ENCODE measurements around the gene ZBTB33.

The ZBTB33 gene

DNA sequence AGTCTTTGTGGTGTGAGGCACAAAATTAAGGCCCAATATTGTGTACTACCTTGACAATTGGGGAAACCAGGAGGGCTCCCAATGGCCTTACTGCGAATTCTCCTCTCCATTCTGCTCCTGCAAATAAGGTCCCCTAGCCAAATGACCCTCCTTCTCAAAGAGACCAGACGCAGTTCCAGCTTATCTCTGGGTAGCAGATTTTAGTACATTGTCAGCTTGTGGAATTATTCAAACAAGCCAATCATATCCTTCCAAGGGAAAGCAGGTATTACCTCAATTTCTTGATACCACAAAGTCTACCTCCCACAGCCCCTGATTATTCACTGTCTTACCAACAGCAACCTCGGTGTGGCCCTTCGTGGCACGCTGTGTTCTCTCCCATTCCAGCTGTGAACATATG lies 7.8 kb upstream of the ZBTB33 start:
- Histone ChIP-seq H3K23ac (ENCODE audit: low read length in 2 of 2) (no peak overlapping the region), H2BK5ac (ENCODE audit: low read depth, low read length, poor library complexity, severe bottlenecking) (no peak overlapping the region), H3K4me2 (ENCODE audit: low read length, poor library complexity, severe bottlenecking) (no peak overlapping the region), H3K9me3 (ENCODE audit: control insufficient read depth, low read length) (no peaks in the 10 kb centered on the region), H3K9ac (ENCODE audit: low read length) (no peak overlapping the region), H3K4me1 (ENCODE audit: control insufficient read depth, insufficient read depth, low read depth, low read length) (no peaks in the 10 kb centered on the region), H3K36me3 (ENCODE audit: control insufficient read depth in 1 of 2, insufficient read depth in 2 of 2, low read depth in 1 of 2, low read length in 2 of 2) (no peaks in the 10 kb centered on the region), H3K4ac (ENCODE audit: low read depth in 1 of 2, low read length in 2 of 2) (no peak overlapping the region), H2BK12ac (ENCODE audit: low read length in 2 of 2) (no peak overlapping the region), H3K4me3 (ENCODE audit: insufficient read depth in 1 of 2, low read depth in 1 of 2, low read length in 2 of 2) (no peak overlapping the region), H3K27me3 (ENCODE audit: control insufficient read depth in 1 of 2, insufficient read depth in 1 of 2, low read length in 2 of 2) (no peaks in the 10 kb centered on the region), H4K91ac (ENCODE audit: low read length) (no peak overlapping the region), H2AFZ (ENCODE audit: low read depth, low read length) (no peak overlapping the region), H3K27ac (ENCODE audit: low read length, poor library complexity, severe bottlenecking) (no peak overlapping the region), H2AK5ac (ENCODE audit: low read length, severe bottlenecking) (no peak overlapping the region), H3K79me1 (replicated peaks; ENCODE audit: low read length, poor library complexity, severe bottlenecking) (peaks cover 3% of the 10 kb centered on the region), H2BK15ac (ENCODE audit: low read depth, poor library complexity, severe bottlenecking) (no peak overlapping the region), H3K18ac (ENCODE audit: low read depth in 1 of 2, low read length in 2 of 2) (no peak overlapping the region), H3K14ac (ENCODE audit: low read length in 2 of 2) (no peak overlapping the region), H2BK120ac (ENCODE audit: low read depth, low read length) (no peak overlapping the region), H4K8ac (ENCODE audit: low read length) (no peak overlapping the region)
- no peak for DNase-seq
- WGBS, result 84% methylated on average over 5 of the region's 5 CpGs

DNA sequence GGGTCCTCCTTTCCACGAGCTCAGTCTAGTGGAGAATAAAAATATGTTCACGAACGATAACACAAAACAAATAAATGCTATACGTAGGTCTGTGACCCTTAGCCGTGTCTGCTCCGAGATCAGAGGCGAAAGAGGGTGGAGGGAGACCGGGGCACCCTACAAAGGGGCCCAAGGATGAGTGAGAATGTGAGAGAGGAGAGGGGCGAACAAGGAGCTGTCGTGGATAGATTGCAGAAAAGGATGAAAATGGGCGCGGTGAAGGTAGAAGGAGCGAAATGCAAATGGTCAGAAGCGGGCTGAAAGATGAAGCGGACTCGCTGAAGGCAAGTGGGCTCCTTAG lies 6.2 kb upstream of the ZBTB33 start:
- H3K27me3 ChIP-seq (ENCODE audit: control insufficient read depth in 1 of 2, insufficient read depth in 1 of 2, low read length in 2 of 2), result no peaks in the 10 kb centered on the region
- no peak overlapping the region for H4K8ac ChIP-seq (ENCODE audit: low read length)
- H2AK5ac ChIP-seq (ENCODE audit: low read length, severe bottlenecking), result no peak overlapping the region
- H3K4me1 ChIP-seq (ENCODE audit: control insufficient read depth, insufficient read depth, low read depth, low read length), result no peaks in the 10 kb centered on the region
- H3K79me1 ChIP-seq (replicated peaks; ENCODE audit: low read length, poor library complexity, severe bottlenecking), result peaks cover 3% of the 10 kb centered on the region
- no peak overlapping the region for H2BK120ac ChIP-seq (ENCODE audit: low read depth, low read length)
- no peak overlapping the region for H4K91ac ChIP-seq (ENCODE audit: low read length)
- H2BK5ac ChIP-seq (ENCODE audit: low read depth, low read length, poor library complexity, severe bottlenecking), result no peak overlapping the region
- peak overlapping the region; percentile 36 for H2AFZ ChIP-seq (ENCODE audit: low read depth, low read length)
- no peak overlapping the region for H3K23ac ChIP-seq (ENCODE audit: low read length in 2 of 2)
- H3K27ac ChIP-seq (ENCODE audit: low read length, poor library complexity, severe bottlenecking), result peak overlapping the region; percentile 67
- no peaks in the 10 kb centered on the region for H3K36me3 ChIP-seq (ENCODE audit: control insufficient read depth in 1 of 2, insufficient read depth in 2 of 2, low read depth in 1 of 2, low read length in 2 of 2)
- peak overlapping the region; percentile 92 for H3K9ac ChIP-seq (ENCODE audit: low read length)
- H3K4me3 ChIP-seq (ENCODE audit: insufficient read depth in 1 of 2, low read depth in 1 of 2, low read length in 2 of 2), result peak overlapping the region; percentile 81 to 93
- H2BK15ac ChIP-seq (ENCODE audit: low read depth, poor library complexity, severe bottlenecking), result no peak overlapping the region
- no peak for DNase-seq
- H3K4me2 ChIP-seq (ENCODE audit: low read length, poor library complexity, severe bottlenecking), result peak overlapping the region; percentile 77
- H2BK12ac ChIP-seq (ENCODE audit: low read length in 2 of 2), result peak overlapping the region in 1 of 2 experiments; percentile 39
- no peaks in the 10 kb centered on the region for H3K9me3 ChIP-seq (ENCODE audit: control insufficient read depth, low read length)
- no peak overlapping the region for H3K14ac ChIP-seq (ENCODE audit: low read length in 2 of 2)
- peak overlapping the region; percentile 14 to 57 for H3K18ac ChIP-seq (ENCODE audit: low read depth in 1 of 2, low read length in 2 of 2)
- H3K4ac ChIP-seq (ENCODE audit: low read depth in 1 of 2, low read length in 2 of 2), result no peak overlapping the region
- 0% methylated on average over 6 of the region's 16 CpGs for WGBS

DNA sequence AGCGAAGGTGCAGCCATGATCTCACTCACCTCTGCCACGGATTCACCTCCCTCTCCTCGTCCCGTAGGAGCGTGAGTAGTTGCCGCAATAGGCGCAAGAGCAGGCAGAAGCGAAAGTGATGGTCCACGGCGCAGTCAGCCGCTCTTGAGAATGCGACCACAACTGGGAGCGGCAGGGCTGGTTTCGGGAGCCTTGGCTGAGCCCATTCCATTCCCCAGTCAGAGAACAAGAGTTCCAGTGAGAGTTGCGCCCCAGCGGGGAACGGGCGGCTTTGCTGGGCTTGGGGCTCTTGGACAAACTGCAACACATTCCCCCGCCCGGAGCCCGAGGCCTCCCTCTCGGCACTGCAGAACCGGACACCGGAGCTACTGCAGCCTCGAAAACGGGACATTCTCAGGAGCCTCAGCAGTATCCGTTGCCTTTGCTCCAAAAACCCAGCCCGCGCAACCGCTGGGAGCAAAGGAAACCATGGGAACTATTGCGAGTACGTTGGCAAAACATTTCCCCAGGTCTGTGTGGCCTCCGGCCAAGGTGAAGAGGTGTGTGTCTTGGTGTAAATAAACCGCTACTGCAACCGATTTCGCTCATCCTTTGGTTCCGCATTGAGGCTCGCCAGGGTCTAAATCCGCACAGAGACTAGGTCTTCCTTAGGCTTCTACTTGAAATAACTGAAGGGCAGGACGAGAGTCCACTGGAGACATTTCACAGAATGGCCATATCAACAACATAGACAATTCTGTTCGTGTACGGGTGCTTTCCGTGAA lies 5.7 kb upstream of the ZBTB33 start:
- 1% methylated on average over 35 of the region's 43 CpGs for WGBS
- Histone ChIP-seq H3K9ac (ENCODE audit: low read length) (peak overlapping the region; percentile 92), H3K4me1 (ENCODE audit: control insufficient read depth, insufficient read depth, low read depth, low read length) (no peaks in the 10 kb centered on the region), H3K23ac (ENCODE audit: low read length in 2 of 2) (no peak overlapping the region), H3K9me3 (ENCODE audit: control insufficient read depth, low read length) (no peaks in the 10 kb centered on the region), H3K79me1 (replicated peaks; ENCODE audit: low read length, poor library complexity, severe bottlenecking) (peaks cover 3% of the 10 kb centered on the region), H3K4me3 (ENCODE audit: insufficient read depth in 1 of 2, low read depth in 1 of 2, low read length in 2 of 2) (peak overlapping the region; percentile 81 to 93), H3K4me2 (ENCODE audit: low read length, poor library complexity, severe bottlenecking) (peak overlapping the region; percentile 77), H2BK120ac (ENCODE audit: low read depth, low read length) (no peak overlapping the region), H2BK12ac (ENCODE audit: low read length in 2 of 2) (peak overlapping the region in 1 of 2 experiments; percentile 39), H4K8ac (ENCODE audit: low read length) (peak overlapping the region; percentile 69), H2AFZ (ENCODE audit: low read depth, low read length) (peak overlapping the region; percentile 36), H2BK15ac (ENCODE audit: low read depth, poor library complexity, severe bottlenecking) (no peak overlapping the region), H2BK5ac (ENCODE audit: low read depth, low read length, poor library complexity, severe bottlenecking) (no peak overlapping the region), H2AK5ac (ENCODE audit: low read length, severe bottlenecking) (no peak overlapping the region), H3K27ac (ENCODE audit: low read length, poor library complexity, severe bottlenecking) (peak overlapping the region; percentile 67), H3K4ac (ENCODE audit: low read depth in 1 of 2, low read length in 2 of 2) (peak overlapping the region in 1 of 2 experiments; percentile 37), H3K18ac (ENCODE audit: low read depth in 1 of 2, low read length in 2 of 2) (peak overlapping the region in 1 of 2 experiments; percentile 57), H3K36me3 (ENCODE audit: control insufficient read depth in 1 of 2, insufficient read depth in 2 of 2, low read depth in 1 of 2, low read length in 2 of 2) (no peaks in the 10 kb centered on the region), H3K27me3 (ENCODE audit: control insufficient read depth in 1 of 2, insufficient read depth in 1 of 2, low read length in 2 of 2) (no peaks in the 10 kb centered on the region), H3K14ac (ENCODE audit: low read length in 2 of 2) (peak overlapping the region in 1 of 2 experiments; percentile 15), H4K91ac (ENCODE audit: low read length) (no peak overlapping the region)
- peak; percentile 79 for DNase-seq

GRCh38 chrX:120251471-120252011 lies 929 bp downstream of the ZBTB33 start:
- Histone ChIP-seq H3K9ac (ENCODE audit: low read length) (peak overlapping the region; percentile 93), H3K9me3 (ENCODE audit: control insufficient read depth, low read length) (no peaks in the 10 kb centered on the region), H3K4me3 (ENCODE audit: insufficient read depth in 1 of 2, low read depth in 1 of 2, low read length in 2 of 2) (peak overlapping the region; percentile 74 to 84), H3K4me2 (ENCODE audit: low read length, poor library complexity, severe bottlenecking) (peak overlapping the region; percentile 65), H2AK5ac (ENCODE audit: low read length, severe bottlenecking) (no peak overlapping the region), H3K18ac (ENCODE audit: low read depth in 1 of 2, low read length in 2 of 2) (peak overlapping the region in 1 of 2 experiments; percentile 66), H2BK12ac (ENCODE audit: low read length in 2 of 2) (no peak overlapping the region), H2BK5ac (ENCODE audit: low read depth, low read length, poor library complexity, severe bottlenecking) (no peak overlapping the region), H2AFZ (ENCODE audit: low read depth, low read length) (no peak overlapping the region), H3K27ac (ENCODE audit: low read length, poor library complexity, severe bottlenecking) (no peak overlapping the region), H3K4me1 (ENCODE audit: control insufficient read depth, insufficient read depth, low read depth, low read length) (no peaks in the 10 kb centered on the region), H3K4ac (ENCODE audit: low read depth in 1 of 2, low read length in 2 of 2) (no peak overlapping the region), H4K8ac (ENCODE audit: low read length) (no peak overlapping the region), H4K91ac (ENCODE audit: low read length) (peak overlapping the region; percentile 20), H3K23ac (ENCODE audit: low read length in 2 of 2) (peak overlapping the region in 1 of 2 experiments; percentile 80), H2BK15ac (ENCODE audit: low read depth, poor library complexity, severe bottlenecking) (no peak overlapping the region), H3K79me1 (replicated peaks; ENCODE audit: low read length, poor library complexity, severe bottlenecking) (no peaks in the 10 kb centered on the region), H3K36me3 (ENCODE audit: control insufficient read depth in 1 of 2, insufficient read depth in 2 of 2, low read depth in 1 of 2, low read length in 2 of 2) (peaks cover 0 to 27% of the 10 kb centered on the region in 2 experiments), H3K14ac (ENCODE audit: low read length in 2 of 2) (peak overlapping the region in 1 of 2 experiments; percentile 60), H2BK120ac (ENCODE audit: low read depth, low read length) (no peak overlapping the region), H3K27me3 (ENCODE audit: control insufficient read depth in 1 of 2, insufficient read depth in 1 of 2, low read length in 2 of 2) (peaks cover 0 to 3% of the 10 kb centered on the region in 2 experiments)
- DNase-seq, result peak; percentile 49
- 0% methylated on average over 12 of the region's 28 CpGs for WGBS

All from mesenchymal stem cell (in vitro differentiated cells and primary cell).